CD4-positive, alpha-beta T cell (primary cell): ENCODE measurements around the gene UHMK1. TPM values are rescaled to one million over a fixed set of nuclear protein-coding genes. Genes with fewer than 3 reads are reported as not detected.
"Not testable (repeated sequence)": the region's sequence is repeated elsewhere in the genome, so short reads cannot be mapped to it uniquely, and the experiment has no call there.

ENCODE experiments used
- ATAC-seq: fragments of 200-7000 bp; cut with Tn5 transposase; one replicate; pipeline ENCODE4 v1.10.0; 2022; ENCODE audit warnings: mild to moderate bottlenecking; ENCODE audit not compliant: poor library complexity
- CTCF ChIA-PET: fragments of 350-600 bp; sonication (Branson Sonifier 250); formaldehyde crosslinking; loops from one replicate; lab custom pipeline; 2021; ENCODE audit warnings: antibody characterized with exemption, inconsistent platforms; lab: Charles Lee
- POLR2A ChIA-PET: fragments of 350-600 bp; sonication (Branson Sonifier 250); formaldehyde crosslinking; loops from one replicate; lab custom pipeline; 2021; ENCODE audit warnings: antibody characterized with exemption, inconsistent platforms; lab: Charles Lee
- DNase-seq, 14 experiments: peaks; one replicate each; pipeline ENCODE4 v3.0.0-alpha.2; 2013 to 2020; ENCODE audit warnings: mixed read lengths in 2 of 14
- H3K27ac ChIP-seq, 2 donors: one replicate each; pipeline versions ENCODE4 v1.5.1 to v1.7.0; 2013; ENCODE audit warnings: low read length in 2 of 2, low read depth in 1 of 2, mild to moderate bottlenecking in 1 of 2
- H3K27me3 ChIP-seq, 2 experiments: 1 replicate in 1 of 2; 2 replicates in 1 of 2; pipeline versions ENCODE4 v1.6.1 to v1.7.0; 2013; ENCODE audit warnings: low read length in 2 of 2, control low read depth in 1 of 2, mild to moderate bottlenecking in 1 of 2, moderate library complexity in 1 of 2; ENCODE audit not compliant: insufficient read depth in 2 of 2, control insufficient read depth in 1 of 2
- H3K36me3 ChIP-seq: one replicate; pipeline ENCODE4 v1.6.1; 2013; ENCODE audit warnings: low read length, control low read depth; ENCODE audit not compliant: insufficient read depth
- H3K4me1 ChIP-seq: one replicate; pipeline ENCODE4 v1.6.1; 2013; ENCODE audit warnings: low read length, control low read depth; ENCODE audit not compliant: insufficient read depth
- H3K4me3 ChIP-seq: one replicate; pipeline ENCODE4 v1.5.1; 2013; ENCODE audit warnings: mild to moderate bottlenecking, low read length, moderate library complexity
- H3K9me3 ChIP-seq, 2 experiments: 1 replicate in 1 of 2; 2 replicates in 1 of 2; pipeline versions ENCODE4 v1.6.1 to v1.7.0; 2013; ENCODE audit warnings: low read length in 2 of 2, mild to moderate bottlenecking in 2 of 2, control low read depth in 1 of 2, moderate library complexity in 1 of 2; ENCODE audit not compliant: control insufficient read depth in 1 of 2, insufficient read depth in 1 of 2
- H3K27ac Mint-ChIP-seq: one replicate; pipeline ENCODE4 v1.8.0; 2020; ENCODE audit warnings: mixed read lengths
- H3K27me3 Mint-ChIP-seq: one replicate; pipeline ENCODE4 v1.8.0; 2021; ENCODE audit warnings: mixed read lengths
- H3K36me3 Mint-ChIP-seq: one replicate; pipeline ENCODE4 v1.8.0; 2021; ENCODE audit warnings: low read depth, mixed read lengths
- H3K4me1 Mint-ChIP-seq: one replicate; pipeline ENCODE4 v1.8.0; 2021; ENCODE audit warnings: low read depth, mixed read lengths
- H3K4me3 Mint-ChIP-seq: one replicate; pipeline ENCODE4 v1.8.0; 2020; ENCODE audit warnings: mild to moderate bottlenecking, mixed read lengths
- H3K9me3 Mint-ChIP-seq: one replicate; pipeline ENCODE4 v1.8.0; 2020; ENCODE audit warnings: mixed read lengths
- intact Hi-C, 2 experiments: fragments of 100-400 bp; cut with DNase I in 1 of 2; cut with micrococcal nuclease in 1 of 2; formaldehyde crosslinking; loops; one replicate each; pipeline versions ENCODE4 v1.15.1 to v1.9.0; 2023 to 2025; cut with DNase I, micrococcal nuclease
- total RNA-seq, 174 experiments: library from RNA in 2 of 174; stranded (reverse) in 2 of 174; gene quantifications; one replicate each; pipeline ENCODE4 v1.2.3 and lab custom pipeline; 2021 to 2026
- TF ChIP-seq, protein P1 (sequence below): fragments of 200-600 bp; IDR thresholded peaks from one replicate; pipeline ENCODE4 v1.8.0; 2022; ENCODE audit warnings: antibody characterized with exemption, mild to moderate bottlenecking

UHMK1 gene
- total RNA-seq, 2 experiments from 2014 or later: 47.3 to 47.6 TPM

DNA sequence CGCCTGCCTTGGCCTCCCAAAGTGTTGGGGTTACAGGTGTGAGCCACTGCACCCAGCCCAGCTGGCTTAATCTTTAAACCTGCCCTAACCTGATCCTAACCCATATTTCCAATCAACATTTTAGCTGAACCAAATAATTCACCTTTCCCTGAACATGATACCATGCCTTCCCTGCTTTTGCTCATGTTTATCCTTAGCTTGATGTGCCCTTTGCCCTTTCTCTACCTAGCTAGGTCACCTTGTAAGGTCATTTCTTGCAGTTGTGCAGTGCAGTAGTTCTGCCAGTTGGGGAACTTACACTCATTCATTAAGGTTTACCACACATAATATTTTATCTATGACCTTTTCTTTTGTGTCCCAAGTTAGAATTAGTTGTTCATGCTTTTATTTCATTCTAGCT is 69.3 kb downstream of the UHMK1 start:
- ChIA-PET POLR2A (no interaction called here), CTCF (no interaction called here)
- ATAC-seq: no peak
- H3K27ac ChIP-seq: no peak overlapping the region
- Mint-ChIP-seq H3K9me3 (no peaks in the 10 kb centered on the region), H3K4me1 (peaks cover 49% of the 10 kb centered on the region), H3K4me3 (no peak overlapping the region), H3K27me3 (no peaks in the 10 kb centered on the region), H3K36me3 (peaks cover 31% of the 10 kb centered on the region), H3K27ac (no peak overlapping the region)
- DNase-seq: no peak
- TF ChIP-seq, protein P1, sequence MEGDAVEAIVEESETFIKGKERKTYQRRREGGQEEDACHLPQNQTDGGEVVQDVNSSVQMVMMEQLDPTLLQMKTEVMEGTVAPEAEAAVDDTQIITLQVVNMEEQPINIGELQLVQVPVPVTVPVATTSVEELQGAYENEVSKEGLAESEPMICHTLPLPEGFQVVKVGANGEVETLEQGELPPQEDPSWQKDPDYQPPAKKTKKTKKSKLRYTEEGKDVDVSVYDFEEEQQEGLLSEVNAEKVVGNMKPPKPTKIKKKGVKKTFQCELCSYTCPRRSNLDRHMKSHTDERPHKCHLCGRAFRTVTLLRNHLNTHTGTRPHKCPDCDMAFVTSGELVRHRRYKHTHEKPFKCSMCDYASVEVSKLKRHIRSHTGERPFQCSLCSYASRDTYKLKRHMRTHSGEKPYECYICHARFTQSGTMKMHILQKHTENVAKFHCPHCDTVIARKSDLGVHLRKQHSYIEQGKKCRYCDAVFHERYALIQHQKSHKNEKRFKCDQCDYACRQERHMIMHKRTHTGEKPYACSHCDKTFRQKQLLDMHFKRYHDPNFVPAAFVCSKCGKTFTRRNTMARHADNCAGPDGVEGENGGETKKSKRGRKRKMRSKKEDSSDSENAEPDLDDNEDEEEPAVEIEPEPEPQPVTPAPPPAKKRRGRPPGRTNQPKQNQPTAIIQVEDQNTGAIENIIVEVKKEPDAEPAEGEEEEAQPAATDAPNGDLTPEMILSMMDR: no peak
- intact Hi-C loops: loop anchor here in 1 of 2 experiments (10.0 kb wide), 2 partner anchors 218 to 802 kb away; partner anchors contain the start of gene ATF6
- no peaks in the 10 kb centered on the region for H3K27me3 ChIP-seq
- H3K4me1 ChIP-seq: peaks cover 8% of the 10 kb centered on the region
- peaks cover 3% of the 10 kb centered on the region for H3K36me3 ChIP-seq
- H3K4me3 ChIP-seq: no peak overlapping the region
- no peaks in the 10 kb centered on the region for H3K9me3 ChIP-seq

DNA sequence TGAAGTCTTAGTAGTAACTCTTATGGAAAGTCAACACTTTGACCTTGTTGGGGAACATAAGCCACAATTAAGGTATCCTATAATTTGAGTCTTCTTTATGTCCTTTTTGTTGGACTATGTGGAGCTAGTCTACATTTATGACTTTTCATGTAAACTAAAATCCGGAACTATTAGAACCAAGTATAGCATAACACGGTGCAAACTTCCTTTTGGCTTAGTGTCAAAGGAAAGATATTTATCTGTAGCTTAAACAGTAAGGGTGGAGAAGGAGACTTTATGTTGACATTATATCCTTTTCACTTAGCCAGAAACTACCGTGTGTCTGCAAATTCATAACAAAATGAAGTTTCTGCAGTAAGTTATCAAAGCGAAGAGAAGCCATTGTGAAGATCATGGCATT is 71.2 kb downstream of the UHMK1 start:
- no peak overlapping the region for H3K4me3 Mint-ChIP-seq
- H3K27ac Mint-ChIP-seq: no peak overlapping the region
- H3K4me1 Mint-ChIP-seq: peaks cover 31% of the 10 kb centered on the region
- TF ChIP-seq, protein P1: no peak
- H3K9me3 Mint-ChIP-seq: no peaks in the 10 kb centered on the region
- CTCF ChIA-PET: no interaction called here
- ATAC-seq: no peak
- Histone ChIP-seq H3K27me3 (no peaks in the 10 kb centered on the region), H3K9me3 (no peaks in the 10 kb centered on the region), H3K4me3 (no peak overlapping the region), H3K27ac (no peak overlapping the region), H3K4me1 (no peaks in the 10 kb centered on the region), H3K36me3 (peaks cover 3% of the 10 kb centered on the region)
- no peaks in the 10 kb centered on the region for H3K27me3 Mint-ChIP-seq
- H3K36me3 Mint-ChIP-seq: peaks cover 27% of the 10 kb centered on the region
- no peak for DNase-seq
- POLR2A ChIA-PET: no interaction called here
- intact Hi-C loops: loop anchor here in 1 of 2 experiments (10.0 kb wide), 2 partner anchors 216 to 804 kb away; partner anchors contain the start of gene ATF6

DNA sequence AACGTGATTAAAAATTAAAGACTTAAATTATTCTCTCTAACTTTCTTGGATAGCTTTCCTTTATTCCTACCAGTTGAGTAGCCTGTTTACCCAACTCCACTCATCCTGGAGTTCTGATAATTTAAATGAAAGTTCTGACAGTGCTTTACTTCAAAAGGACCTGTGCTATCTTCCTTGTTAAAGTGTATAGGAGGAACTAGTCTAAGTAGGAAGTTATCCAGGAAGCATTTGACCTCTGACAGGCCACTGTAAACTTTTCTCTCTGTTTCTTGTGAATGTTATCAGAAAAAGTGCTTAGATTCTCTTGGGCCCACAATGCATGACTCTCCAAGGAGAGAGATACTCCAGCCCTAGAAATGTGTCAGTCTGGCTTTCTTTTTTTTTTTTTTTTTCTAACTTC is 73.1 kb downstream of the UHMK1 start:
- no peaks in the 10 kb centered on the region for H3K9me3 Mint-ChIP-seq
- H3K4me1 Mint-ChIP-seq: peaks cover 12% of the 10 kb centered on the region
- ChIA-PET CTCF (no interaction called here), POLR2A (no interaction called here)
- Histone ChIP-seq H3K27me3 (no peaks in the 10 kb centered on the region), H3K9me3 (no peaks in the 10 kb centered on the region), H3K27ac (no peak overlapping the region), H3K36me3 (peaks cover 3% of the 10 kb centered on the region), H3K4me3 (no peak overlapping the region), H3K4me1 (no peaks in the 10 kb centered on the region)
- H3K27me3 Mint-ChIP-seq: no peaks in the 10 kb centered on the region
- no peak overlapping the region for H3K4me3 Mint-ChIP-seq
- H3K36me3 Mint-ChIP-seq: peaks cover 27% of the 10 kb centered on the region
- intact Hi-C loops: no loop called here
- ATAC-seq (no peak), DNase-seq (no peak)
- no peak overlapping the region for H3K27ac Mint-ChIP-seq
- TF ChIP-seq, protein P1: no peak

DNA sequence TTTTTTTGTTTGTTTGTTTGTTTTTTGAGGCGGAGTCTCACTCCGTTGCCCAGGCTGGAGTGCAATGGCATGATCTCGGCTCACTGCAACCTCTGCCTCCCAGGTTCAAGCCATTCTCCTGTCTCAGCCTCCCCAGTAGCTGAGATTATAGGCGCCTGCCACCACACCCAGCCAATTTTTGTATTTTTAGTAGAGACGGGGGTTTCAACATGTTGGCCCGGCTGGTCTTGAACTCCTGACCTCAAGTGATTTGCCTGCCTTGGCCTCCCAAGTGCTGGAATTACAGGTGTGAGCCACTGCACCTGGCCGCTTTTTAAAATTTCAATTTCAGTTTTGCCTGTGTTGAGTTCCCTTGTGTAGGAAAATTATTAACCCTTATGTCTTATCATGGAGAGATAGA is 73.5 kb downstream of the UHMK1 start:
- DNase-seq, H3K27me3 ChIP-seq, H3K4me3 ChIP-seq, H3K4me1 Mint-ChIP-seq, ATAC-seq, CTCF ChIA-PET, H3K4me1 ChIP-seq, intact Hi-C loops, H3K36me3 ChIP-seq, H3K27ac ChIP-seq, H3K9me3 Mint-ChIP-seq, H3K4me3 Mint-ChIP-seq, H3K27ac Mint-ChIP-seq, H3K27me3 Mint-ChIP-seq, H3K9me3 ChIP-seq: not testable (repeated sequence)
- POLR2A ChIA-PET: interaction anchor here (1.0 kb wide), 1 partner anchor 15 kb away, joined by 4 read pairs; no protein-coding TSS in a partner anchor
- H3K36me3 Mint-ChIP-seq: peaks cover 27% of the 10 kb centered on the region
